Pancreas (tissue), 10 donors: ENCODE results near the gene TMEM109. TPM values are rescaled to one million over a fixed set of nuclear protein-coding genes. Genes with fewer than 3 reads are reported as not detected.

ENCODE experiments used
- ATAC-seq, 4 donors: fragments of 200-7000 bp; cut with Tn5 transposase; one replicate each; pipeline versions ENCODE4 v1.8.0 to v1.9.1; 2020; ENCODE audit warnings: mild to moderate bottlenecking in 4 of 4, moderate library complexity in 4 of 4
- DNase-seq, 6 donors: peaks; one replicate each; pipeline ENCODE4 v3.0.0-alpha.2; 2020
- FAIRE-seq: peaks from 2 replicates; lab custom pipeline; 2012; peaks lifted over from hg19 to GRCh38; lab: Jason Lieb, UNC
- H3K27ac ChIP-seq, 4 donors: fragments of 200-600 bp; sonication (generic); 1 replicate in 3 of 4; 2 replicates in 1 of 4; pipeline versions ENCODE4 v1.5.0 to v1.8.0; 2020
- H3K27me3 ChIP-seq, 4 donors: fragments of 200-600 bp; one replicate each; pipeline ENCODE4 v1.8.0; 2021
- H3K36me3 ChIP-seq, 3 donors: fragments of 200-600 bp; sonication (generic) in 1 of 3; one replicate each; pipeline versions ENCODE4 v1.5.0 to v1.8.0; 2020 to 2021
- H3K4me1 ChIP-seq, 3 donors: fragments of 200-600 bp; one replicate each; pipeline ENCODE4 v1.8.0; 2021
- H3K4me3 ChIP-seq, 4 donors: fragments of 200-600 bp; sonication (generic) in 2 of 4; one replicate each; pipeline versions ENCODE4 v1.5.0 to v1.8.0; 2020 to 2021
- H3K9me3 ChIP-seq, 4 donors: fragments of 200-600 bp; one replicate each; pipeline ENCODE4 v1.8.0; 2021
- WGBS, 2 donors: extraction: QIAGEN DNeasy Blood & Tissue Kit; methylation state at CpG; one replicate each; pipeline ENCODE4 v1.1.7; 2013; 5-methylcytosine and 5-hydroxymethylcytosine counted together
- intact Hi-C, 3 donors: fragments of 100-400 bp; cut with DNase I; formaldehyde crosslinking; loops; one replicate each; pipeline versions ENCODE4 v1.11.1 to v1.14.2; 2022
- polyA plus RNA-seq, 2 donors: library from polyadenylated mRNA; stranded (reverse); fragments of 200-250 nt; gene quantifications; one replicate each; pipeline ENCODE4 v1.2.3, GENCODE V29; 2013
- total RNA-seq, 6 donors: library from RNA; stranded (reverse); fragmentation: NEBNext Ultra II Directional in 4 of 6; extraction: Animal tissue kit (Norgen Biotek cat#: 25700) in 4 of 6; gene quantifications; one replicate each; pipeline versions ENCODE4 v1.2.1 to v1.2.4, GENCODE V29; 2021 to 2023
- TF ChIP-seq, protein P1 (sequence below), 4 donors: fragments of 200-600 bp; sonication (generic) in 3 of 4; IDR thresholded peaks; one replicate each; pipeline versions ENCODE4 v1.5.0 to v1.8.0; 2021; ENCODE audit warnings: antibody characterized with exemption in 4 of 4
- donor health status: healthy with polysubstance abuse.
- donor health status: DM: no; HTN: no; CAD: no; lungs with moderate emphysema.
- donor health status: DM: no; HTN: no; CAD: no.
- donor health status: control.
- donor health status: control.
- donor health status: Bipolar disorder and iron deficiency.
- donor health status: DM: yes; HTN: yes; CAD: no.
- donor health status: DM: no; HTN: no; CAD: no.
- donor health status: DM: no; HTN: no; CAD: no.
- donor health status: DM: yes; HTN: yes; CAD: no.

Gene TMEM109
- total and polyA plus RNA-seq, 8 donors, result 28.2 to 53.0 (median 40.0) TPM

DNA sequence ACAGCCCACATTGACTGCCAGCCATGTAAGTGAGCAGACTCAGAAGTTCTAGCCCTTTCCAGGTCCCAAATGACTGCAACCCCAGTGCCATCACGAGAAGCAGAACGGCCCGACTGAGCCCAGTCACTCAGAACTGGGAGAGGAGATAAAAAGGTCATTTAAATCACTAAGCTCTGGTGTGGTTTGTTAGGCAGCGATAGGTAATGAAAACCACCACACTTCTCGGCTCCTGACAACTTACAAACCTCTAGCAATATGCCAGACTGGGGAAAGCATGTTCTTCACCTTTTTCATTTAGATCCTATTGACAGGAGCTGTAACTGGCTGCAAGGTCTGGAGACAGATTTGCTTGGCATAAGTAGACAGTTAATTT, 31.3 kb downstream of the TMEM109 start:
- no peak overlapping the region for H3K27ac ChIP-seq
- H3K36me3 ChIP-seq, result no peaks in the 10 kb centered on the region
- no peak overlapping the region for H3K4me3 ChIP-seq
- H3K27me3 ChIP-seq, result no peaks in the 10 kb centered on the region
- FAIRE-seq (no peak), DNase-seq (no peak), ATAC-seq (no peak)
- TF ChIP-seq, protein P1, sequence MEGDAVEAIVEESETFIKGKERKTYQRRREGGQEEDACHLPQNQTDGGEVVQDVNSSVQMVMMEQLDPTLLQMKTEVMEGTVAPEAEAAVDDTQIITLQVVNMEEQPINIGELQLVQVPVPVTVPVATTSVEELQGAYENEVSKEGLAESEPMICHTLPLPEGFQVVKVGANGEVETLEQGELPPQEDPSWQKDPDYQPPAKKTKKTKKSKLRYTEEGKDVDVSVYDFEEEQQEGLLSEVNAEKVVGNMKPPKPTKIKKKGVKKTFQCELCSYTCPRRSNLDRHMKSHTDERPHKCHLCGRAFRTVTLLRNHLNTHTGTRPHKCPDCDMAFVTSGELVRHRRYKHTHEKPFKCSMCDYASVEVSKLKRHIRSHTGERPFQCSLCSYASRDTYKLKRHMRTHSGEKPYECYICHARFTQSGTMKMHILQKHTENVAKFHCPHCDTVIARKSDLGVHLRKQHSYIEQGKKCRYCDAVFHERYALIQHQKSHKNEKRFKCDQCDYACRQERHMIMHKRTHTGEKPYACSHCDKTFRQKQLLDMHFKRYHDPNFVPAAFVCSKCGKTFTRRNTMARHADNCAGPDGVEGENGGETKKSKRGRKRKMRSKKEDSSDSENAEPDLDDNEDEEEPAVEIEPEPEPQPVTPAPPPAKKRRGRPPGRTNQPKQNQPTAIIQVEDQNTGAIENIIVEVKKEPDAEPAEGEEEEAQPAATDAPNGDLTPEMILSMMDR (IDR thresholded peaks at IDR 0.05), result no peak
- intact Hi-C loops, result no loop called here
- peaks cover 0 to under 1% (median 0%) of the 10 kb centered on the region in 3 donors for H3K4me1 ChIP-seq
- no peaks in the 10 kb centered on the region for H3K9me3 ChIP-seq
- 74 to 84% methylated on average over 5 of the region's 5 CpGs for WGBS, 2 donors

DNA sequence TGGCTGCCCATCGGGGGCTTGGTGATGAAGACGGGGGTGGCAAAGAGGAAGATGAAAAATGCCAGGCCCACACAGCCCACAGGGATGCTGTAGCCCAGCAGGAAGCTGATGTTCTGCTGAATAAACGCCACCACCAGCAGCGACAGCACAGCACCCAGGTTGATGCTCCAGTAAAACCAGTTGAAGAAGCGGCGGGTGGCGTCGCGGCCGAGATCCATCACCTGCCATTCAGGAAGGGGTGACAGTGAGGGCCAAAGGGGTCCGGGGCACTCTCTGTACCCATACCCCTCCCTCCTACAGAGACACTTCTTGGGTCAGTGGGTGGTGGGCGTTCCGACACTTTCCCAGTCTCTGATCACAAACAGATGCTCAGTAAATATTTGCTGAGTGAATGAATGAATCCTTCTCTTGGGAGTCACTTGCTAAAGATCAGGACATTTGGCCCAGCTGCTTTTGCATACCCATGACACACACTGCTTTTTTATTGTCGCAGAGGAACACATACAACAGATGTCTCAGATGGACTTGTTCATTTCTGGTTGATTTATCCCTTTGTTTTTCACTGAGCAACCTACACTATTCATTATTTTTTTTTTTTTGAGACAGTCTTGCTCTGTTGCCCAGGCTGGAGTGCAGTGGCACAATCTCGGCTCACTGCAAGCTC, 32.8 kb downstream of the TMEM109 start:
- Histone ChIP-seq H3K36me3 (no peaks in the 10 kb centered on the region), H3K9me3 (no peaks in the 10 kb centered on the region), H3K27ac (no peak overlapping the region), H3K4me3 (no peak overlapping the region), H3K27me3 (no peaks in the 10 kb centered on the region), H3K4me1 (no peaks in the 10 kb centered on the region)
- TF ChIP-seq, protein P1 (IDR thresholded peaks at IDR 0.05), result no peak
- FAIRE-seq, result no peak
- 65 to 77% methylated on average over 15 of the region's 15 CpGs for WGBS, 2 donors
- ATAC-seq, result no peak
- intact Hi-C loops, result no loop called here
- peak in 1 of 6 donors; percentile 36 for DNase-seq

DNA sequence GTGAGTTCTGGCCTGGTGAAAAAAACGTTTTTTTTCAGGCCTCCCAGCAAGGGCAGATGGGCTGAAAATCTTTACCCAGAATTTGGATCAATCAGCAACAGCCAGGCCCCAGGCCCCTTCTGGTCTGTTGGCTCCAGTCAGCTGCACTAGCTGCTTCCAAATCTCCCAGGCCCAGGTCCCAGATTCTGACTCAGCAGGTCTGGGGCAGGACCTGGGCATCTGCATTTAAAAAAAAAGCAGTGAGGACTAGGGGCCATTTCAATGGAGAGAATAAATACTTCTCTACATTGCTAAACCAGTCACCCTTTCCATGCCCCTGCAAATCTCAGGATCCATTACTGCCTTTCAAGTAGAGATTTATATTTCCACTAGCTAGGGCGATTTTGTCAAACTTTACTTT, 33.7 kb downstream of the TMEM109 start:
- TF ChIP-seq, protein P1 (IDR thresholded peaks at IDR 0.05), result no peak
- ATAC-seq (no peak), DNase-seq (peak in 1 of 6 donors; percentile 21), FAIRE-seq (no peak)
- 32 to 39% methylated on average over 2 of the region's 2 CpGs for WGBS, 2 donors
- Histone ChIP-seq H3K4me3 (no peak overlapping the region), H3K27ac (no peak overlapping the region), H3K36me3 (no peaks in the 10 kb centered on the region), H3K4me1 (no peaks in the 10 kb centered on the region), H3K27me3 (no peaks in the 10 kb centered on the region), H3K9me3 (no peaks in the 10 kb centered on the region)
- intact Hi-C loops, result no loop called here

DNA sequence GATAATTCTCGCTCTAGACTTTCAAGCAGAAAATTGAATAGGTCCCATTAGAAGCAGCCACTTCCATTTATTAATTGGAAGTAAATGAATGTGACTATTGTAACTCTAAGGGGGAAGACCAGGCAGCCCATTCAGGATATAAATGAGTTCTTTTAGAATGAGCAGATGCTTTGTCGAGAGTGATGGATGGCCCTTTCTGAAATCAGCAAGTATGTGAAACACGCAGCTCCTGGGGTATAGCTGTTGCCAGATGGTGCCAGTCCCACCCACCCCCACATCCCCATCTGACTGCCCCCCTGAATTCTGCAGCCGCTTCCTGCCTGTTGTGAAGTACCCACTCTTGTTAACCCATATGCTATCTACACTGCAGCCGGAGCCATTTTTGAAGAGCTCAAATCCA, 34.3 kb downstream of the TMEM109 start:
- no peak for ATAC-seq
- no peak for DNase-seq
- no peak for FAIRE-seq

DNA sequence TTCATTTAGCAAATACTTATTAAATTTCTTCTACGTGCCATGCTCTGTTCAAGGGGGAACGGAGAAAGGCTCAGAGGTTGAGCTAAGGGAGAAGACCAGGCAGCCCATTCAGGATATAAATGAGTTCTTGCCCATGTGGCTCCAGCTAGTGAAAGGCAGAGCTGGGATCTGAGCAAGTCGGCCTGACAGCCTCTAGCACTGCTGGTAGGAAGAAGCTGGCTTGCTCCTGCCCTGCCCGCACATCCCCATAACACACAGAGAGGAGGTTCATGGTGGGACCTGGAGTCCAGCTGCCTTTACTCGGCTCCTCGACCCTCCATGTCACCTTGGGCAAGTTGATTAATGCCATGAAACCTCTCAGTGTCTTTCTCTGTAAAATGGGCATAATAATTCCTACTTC, 36.1 kb downstream of the TMEM109 start:
- 76 to 81% methylated on average over 6 of the region's 6 CpGs for WGBS, 2 donors
- TF ChIP-seq, protein P1 (IDR thresholded peaks at IDR 0.05), result no peak
- ATAC-seq (no peak), FAIRE-seq (no peak), DNase-seq (peak in 1 of 6 donors; percentile 35)
- Histone ChIP-seq H3K4me3 (peak overlapping the region in 1 of 4 donors; percentile 42), H3K9me3 (no peaks in the 10 kb centered on the region), H3K4me1 (no peaks in the 10 kb centered on the region), H3K36me3 (no peaks in the 10 kb centered on the region), H3K27me3 (no peaks in the 10 kb centered on the region), H3K27ac (no peak overlapping the region)
- intact Hi-C loops, result no loop called here

More for the DNA sequence above, 34.3 kb downstream of the TMEM109 start:
- no peak overlapping the region for H3K27ac ChIP-seq
- TF ChIP-seq, protein P1 (IDR thresholded peaks at IDR 0.05), result no peak
- H3K27me3 ChIP-seq, result no peaks in the 10 kb centered on the region
- intact Hi-C loops, result no loop called here
- no peaks in the 10 kb centered on the region for H3K9me3 ChIP-seq
- no peaks in the 10 kb centered on the region for H3K36me3 ChIP-seq
- 54 to 66% methylated on average over 5 of the region's 5 CpGs for whole genome bisulfite sequencing, 2 donors
- H3K4me3 ChIP-seq, result no peak overlapping the region
- no peaks in the 10 kb centered on the region for H3K4me1 ChIP-seq
